Right ventricle myocardium inferior (tissue), 1 donor: Measurements from ENCODE around the gene NCF4. TPM values are rescaled to one million over a fixed set of nuclear protein-coding genes. Genes with fewer than 3 reads are reported as not detected.

Experiments used
- ATAC-seq: fragments of 200-7000 bp; cut with Tn5 transposase; one replicate; pipeline ENCODE4 v1.9.1; 2020; ENCODE audit warnings: mild to moderate bottlenecking, moderate library complexity
- DNase-seq: peaks from one replicate; pipeline ENCODE4 v3.0.0; 2021; ENCODE audit errors: missing footprints
- intact Hi-C: fragments of 100-400 bp; cut with DNase I; formaldehyde crosslinking; loops from one replicate; pipeline ENCODE4 v1.11.0; 2022
- total RNA-seq: library from RNA; stranded (reverse); fragmentation: NEBNext Ultra II Directional; extraction: Animal tissue kit (Norgen Biotek cat#: 25700); gene quantifications from one replicate; pipeline ENCODE4 v1.2.1, GENCODE V29; 2021
- donor health status: DM: no; HTN: yes; CAD: no; lungs with severe emphysema.

Gene NCF4
- total RNA-seq, 1 donor from 2014 or later: 9.4 TPM

DNA sequence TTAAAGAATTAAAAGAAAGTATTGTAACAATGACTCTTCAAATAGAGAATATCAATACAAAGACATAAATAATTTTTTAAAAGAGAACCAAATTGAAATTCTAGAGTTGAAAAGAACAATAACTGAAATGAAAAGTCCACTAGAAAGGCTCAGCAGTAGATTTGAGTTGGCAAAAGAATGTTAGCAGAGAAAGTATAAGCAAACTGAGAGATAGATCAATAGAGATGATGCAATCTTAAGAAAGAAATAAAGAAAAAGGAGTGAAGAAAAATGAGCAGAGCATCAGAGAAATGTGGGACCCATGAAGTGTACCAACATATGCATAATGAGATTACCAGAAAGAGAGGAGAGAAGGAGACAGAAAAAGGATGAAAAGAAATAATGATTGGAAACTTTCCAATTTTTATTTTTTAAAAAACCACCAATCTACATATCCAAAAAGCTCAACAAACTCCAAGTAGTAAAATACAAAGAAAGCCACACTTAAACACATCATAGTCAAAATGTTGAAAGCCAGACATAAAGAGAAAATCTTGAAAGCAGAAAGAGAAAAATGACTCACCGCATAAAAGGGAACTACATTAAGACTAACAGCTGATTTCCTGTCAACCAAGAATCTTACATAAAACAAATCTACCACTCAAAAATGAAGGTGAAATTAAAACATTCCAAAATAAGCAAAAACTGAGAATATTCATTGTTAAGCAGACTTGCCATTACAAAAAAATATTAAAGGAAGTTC is 20.9 kb downstream of the NCF4 start:
- intact Hi-C loops: no loop called here
- ATAC-seq (no peak), DNase-seq (no peak)

GRCh38 chr22:36884349-36885158 is 23.7 kb downstream of the NCF4 start:
- ATAC-seq: no peak
- intact Hi-C loops: no loop called here
- DNase-seq: no peak

DNA sequence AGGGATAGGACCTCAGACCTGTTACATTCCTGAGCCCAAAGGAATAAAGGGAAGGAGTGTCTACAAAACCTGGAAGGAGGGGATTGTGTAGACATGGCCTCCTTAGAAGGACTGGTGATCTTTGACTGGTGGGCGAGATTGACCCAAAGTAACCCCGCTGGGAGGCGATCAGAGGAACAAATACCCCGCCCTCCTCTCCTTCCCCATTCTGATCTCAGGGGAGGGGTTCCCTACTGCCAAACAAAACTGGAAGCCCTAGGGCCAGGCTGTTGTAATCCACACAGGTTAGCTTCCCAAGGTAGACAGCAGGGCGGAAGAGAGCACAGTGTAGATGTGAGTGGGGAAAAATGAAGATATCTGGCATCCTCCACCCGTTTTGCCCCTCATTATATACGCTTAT is 24.7 kb downstream of the NCF4 start:
- ATAC-seq (no peak), DNase-seq (no peak)
- intact Hi-C loops: no loop called here

- intact Hi-C loops: no loop called here
- no peak for DNase-seq
- ATAC-seq: no peak
Measured at GRCh38 chr22:36886016-36886415, 25.2 kb downstream of the NCF4 start.

GRCh38 chr22:36887162-36887561 is 26.4 kb downstream of the NCF4 start:
- ATAC-seq: no peak
- intact Hi-C loops: no loop called here
- DNase-seq: no peak

- intact Hi-C loops: no loop called here
- DNase-seq (no peak), ATAC-seq (no peak)
Measured at GRCh38 chr22:36891646-36892045, 30.8 kb downstream of the NCF4 start.

- DNase-seq: no peak
- intact Hi-C loops: no loop called here
- no peak for ATAC-seq
Measured at GRCh38 chr22:36892292-36892691, 31.5 kb downstream of the NCF4 start.

- no peak for DNase-seq
- intact Hi-C loops: no loop called here
- no peak for ATAC-seq
Measured at GRCh38 chr22:36893262-36893661, 32.5 kb downstream of the NCF4 start.

GRCh38 chr22:36894266-36894665 is 33.5 kb downstream of the NCF4 start:
- intact Hi-C loops: no loop called here
- DNase-seq (no peak), ATAC-seq (no peak)

GRCh38 chr22:36897611-36898010 is 36.8 kb downstream of the NCF4 start:
- intact Hi-C loops: no loop called here
- ATAC-seq (no peak), DNase-seq (no peak)

DNA sequence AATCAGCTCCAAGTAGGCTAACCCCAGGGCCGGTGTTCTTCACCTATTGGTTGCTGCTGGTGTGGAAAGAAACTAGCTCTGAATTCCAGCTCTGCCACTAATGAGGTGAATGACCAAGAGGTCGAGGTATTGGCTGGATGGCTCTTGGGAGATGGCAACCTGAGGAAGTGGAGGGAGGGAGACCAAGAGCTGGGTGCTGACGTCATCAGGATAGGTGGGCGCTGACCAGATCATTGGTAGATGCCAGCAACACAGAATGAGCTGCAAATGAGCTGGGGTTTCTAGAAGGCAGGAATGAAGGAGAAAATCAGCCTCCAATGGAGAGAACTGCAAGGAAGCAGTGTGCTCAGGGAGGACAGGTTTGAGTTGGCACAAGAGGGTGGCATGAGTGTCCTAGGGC is 37.9 kb downstream of the NCF4 start:
- no peak for ATAC-seq
- intact Hi-C loops: no loop called here
- no peak for DNase-seq

GRCh38 chr22:36899498-36899897 is 38.7 kb downstream of the NCF4 start:
- no peak for ATAC-seq
- no peak for DNase-seq
- intact Hi-C loops: no loop called here

- intact Hi-C loops: no loop called here
- ATAC-seq (no peak), DNase-seq (no peak)
Measured at GRCh38 chr22:36900225-36900624, 39.4 kb downstream of the NCF4 start.

DNA sequence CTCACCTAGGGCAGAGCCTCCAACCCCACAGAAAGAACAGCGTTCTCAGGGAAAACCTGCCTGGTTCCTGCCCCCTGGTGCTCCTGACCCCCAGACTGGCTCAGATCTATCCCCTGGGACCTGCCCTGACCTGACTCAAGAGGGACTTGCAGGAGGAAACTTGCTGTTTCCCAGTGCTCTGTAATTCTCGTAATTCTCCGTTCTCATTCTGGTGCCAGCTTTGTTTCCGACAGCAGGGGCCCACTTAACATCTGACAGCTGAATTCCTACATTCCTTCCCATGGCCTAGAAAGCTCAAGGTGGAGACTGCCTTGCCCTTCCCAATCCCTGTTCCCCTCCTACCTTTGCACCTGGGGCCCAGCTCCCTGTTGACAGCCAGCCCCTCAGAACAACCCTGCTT is 40.1 kb downstream of the NCF4 start:
- intact Hi-C loops: no loop called here
- ATAC-seq (no peak), DNase-seq (no peak)

DNA sequence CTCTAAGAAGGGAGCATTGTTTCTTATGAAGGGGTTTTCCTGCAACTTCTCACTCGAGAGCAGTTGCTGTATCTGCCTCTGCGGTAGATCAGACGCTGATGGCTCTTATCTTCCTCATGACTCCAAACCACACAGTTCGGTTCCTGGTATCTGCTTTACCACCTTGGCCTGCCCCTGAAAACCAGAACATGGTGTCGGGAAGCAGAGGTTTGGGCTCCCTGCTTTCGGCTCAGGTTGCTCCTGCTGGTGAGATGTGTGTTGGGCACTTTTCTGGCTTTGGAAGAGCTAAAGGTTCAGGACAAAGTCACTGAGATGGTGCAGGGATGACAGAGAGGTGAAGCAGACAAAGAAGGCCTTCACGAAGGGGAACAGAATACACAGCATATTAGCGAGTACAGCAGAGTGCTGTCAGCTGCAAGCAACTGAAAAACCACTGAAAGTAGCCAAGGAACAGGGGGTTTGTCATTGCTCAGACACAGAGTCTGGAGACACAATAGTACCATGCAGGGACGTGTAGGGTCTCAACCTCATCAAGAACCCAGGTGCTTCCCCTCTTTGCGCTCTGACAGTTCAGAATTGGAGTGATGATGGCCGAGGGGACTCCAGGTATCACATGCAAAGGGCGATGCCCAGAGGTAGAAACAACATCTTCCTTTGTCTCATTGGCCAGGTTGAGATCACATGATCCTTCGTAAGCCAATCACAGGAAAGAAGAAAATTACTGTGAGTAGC is 40.8 kb downstream of the NCF4 start:
- intact Hi-C loops: no loop called here
- no peak for DNase-seq
- ATAC-seq: no peak

- DNase-seq: no peak
- intact Hi-C loops: no loop called here
- ATAC-seq: peak; percentile 79
Measured at GRCh38 chr22:36902143-36902926, 41.5 kb downstream of the NCF4 start.

DNA sequence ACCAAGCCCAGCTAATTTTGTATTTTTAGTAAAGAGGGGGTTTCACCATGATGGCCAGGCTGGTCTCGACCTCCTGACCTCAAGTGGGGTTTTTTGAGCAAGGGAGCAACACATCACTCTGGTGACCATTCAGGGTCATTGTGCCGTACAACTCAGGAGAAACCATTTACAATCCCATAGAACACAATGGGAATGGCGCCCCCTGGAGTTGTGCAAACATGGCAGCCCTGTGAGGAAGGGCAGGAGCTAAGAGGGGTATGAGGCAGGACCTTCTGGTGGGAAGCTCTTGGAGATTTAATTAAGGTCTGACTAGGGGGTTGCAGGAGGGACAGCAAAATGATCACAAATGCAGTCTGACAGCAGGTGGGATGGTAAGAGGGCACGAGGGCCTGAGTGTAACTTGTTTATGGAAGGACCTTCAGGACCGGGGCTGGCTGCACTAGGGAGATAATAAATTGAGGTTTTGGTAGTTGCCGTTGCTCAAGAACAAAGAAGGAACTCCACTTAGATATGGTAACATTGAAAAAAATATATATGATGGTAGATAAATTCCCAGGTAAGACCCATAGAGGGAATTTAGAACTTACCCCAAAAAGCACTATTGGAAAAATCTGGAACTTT is 43.6 kb downstream of the NCF4 start:
- no peak for DNase-seq
- intact Hi-C loops: no loop called here
- no peak for ATAC-seq
